ENCODE results near the gene SFMBT2. TPM values are rescaled to one million over a fixed set of nuclear protein-coding genes. Genes with fewer than 3 reads are reported as not detected.

SFMBT2 gene
- total and polyA plus RNA-seq, 4 donors, result 2.9 to 11.0 (median 6.5) TPM

- H3K4me1 ChIP-seq (ENCODE audit: control insufficient read depth in 5 of 5, insufficient read depth in 5 of 5, low read length in 5 of 5), result peaks cover 0 to 38% (median 7%) of the 10 kb centered on the region in 5 donors
- ATAC-seq (ENCODE audit: insufficient read depth, low FRiP score), result no peak
- peak overlapping the region in 1 of 2 donors; percentile 90 for H3K27ac ChIP-seq (ENCODE audit: low read depth in 1 of 2, low read length in 1 of 2)
- 1% methylated on average over 15 of the region's 15 CpGs for WGBS, 2 donors
- no peaks in the 10 kb centered on the region for H3K36me3 ChIP-seq (ENCODE audit: control insufficient read depth in 4 of 4, insufficient read depth in 4 of 4, low read length in 4 of 4)
- H3K9ac ChIP-seq (ENCODE audit: insufficient read depth in 1 of 2, low read length in 2 of 2), result peak overlapping the region in 1 of 2 donors; percentile 61
- peak in 1 of 3 donors; percentile 42 for DNase-seq
- peaks cover 0 to 59% (median 35%) of the 10 kb centered on the region in 3 donors for H3K27me3 ChIP-seq (ENCODE audit: control insufficient read depth in 3 of 3, insufficient read depth in 3 of 3, low read length in 2 of 3)
- peak overlapping the region; percentile 32 for H3K4me3 ChIP-seq
- TF ChIP-seq CTCF (IDR thresholded peaks at IDR 0.05; ENCODE audit: control extremely low read depth, extremely low read depth), result no peak
- H3K9me3 ChIP-seq (ENCODE audit: control insufficient read depth in 4 of 4, insufficient read depth in 3 of 4, low read length in 3 of 4), result peaks cover 0 to 3% (median 0%) of the 10 kb centered on the region in 4 donors
Measured at GRCh38 chr10:7409732-7410168, 1.1 kb downstream of the SFMBT2 start.

GRCh38 chr10:7409045-7409731 is 1.6 kb downstream of the SFMBT2 start:
- DNase-seq, result peak in 2 of 3 donors; percentile 42 to 57
- Histone ChIP-seq H3K4me3 (peak overlapping the region; percentile 32), H3K9me3 (ENCODE audit: control insufficient read depth in 4 of 4, insufficient read depth in 3 of 4, low read length in 3 of 4) (peaks cover 0 to 3% (median 0%) of the 10 kb centered on the region in 4 donors), H3K27me3 (ENCODE audit: control insufficient read depth in 3 of 3, insufficient read depth in 3 of 3, low read length in 2 of 3) (peaks cover 0 to 53% (median 30%) of the 10 kb centered on the region in 3 donors), H3K4me1 (ENCODE audit: control insufficient read depth in 5 of 5, insufficient read depth in 5 of 5, low read length in 5 of 5) (peaks cover 0 to 38% (median 7%) of the 10 kb centered on the region in 5 donors), H3K36me3 (ENCODE audit: control insufficient read depth in 4 of 4, insufficient read depth in 4 of 4, low read length in 4 of 4) (no peaks in the 10 kb centered on the region), H3K9ac (ENCODE audit: insufficient read depth in 1 of 2, low read length in 2 of 2) (no peak overlapping the region), H3K27ac (ENCODE audit: low read depth in 1 of 2, low read length in 1 of 2) (peak overlapping the region; percentile 37 to 90)
- 1% methylated on average over 37 to 38 of the region's 38 CpGs for WGBS, 2 donors
- no peak for ATAC-seq (ENCODE audit: insufficient read depth, low FRiP score)
- TF ChIP-seq CTCF (IDR thresholded peaks at IDR 0.05; ENCODE audit: control extremely low read depth, extremely low read depth), result no peak

GRCh38 chr10:7408291-7409044 is 2.4 kb downstream of the SFMBT2 start:
- DNase-seq (peak; percentile 76 to 82 (median 82)), ATAC-seq (ENCODE audit: insufficient read depth, low FRiP score) (no peak)
- peak overlapping the region; percentile 54 to 90 for H3K27ac ChIP-seq (ENCODE audit: low read depth in 1 of 2, low read length in 1 of 2)
- TF ChIP-seq CTCF (IDR thresholded peaks at IDR 0.05; ENCODE audit: control extremely low read depth, extremely low read depth), result peak; percentile 49
- no peaks in the 10 kb centered on the region for H3K36me3 ChIP-seq (ENCODE audit: control insufficient read depth in 4 of 4, insufficient read depth in 4 of 4, low read length in 4 of 4)
- H3K4me1 ChIP-seq (ENCODE audit: control insufficient read depth in 5 of 5, insufficient read depth in 5 of 5, low read length in 5 of 5), result peaks cover 0 to 38% (median 7%) of the 10 kb centered on the region in 5 donors
- WGBS, 2 donors, result 0 to 1% methylated on average over 65 of the region's 65 CpGs
- peaks cover 0 to 46% (median 23%) of the 10 kb centered on the region in 3 donors for H3K27me3 ChIP-seq (ENCODE audit: control insufficient read depth in 3 of 3, insufficient read depth in 3 of 3, low read length in 2 of 3)
- peak overlapping the region in 1 of 2 donors; percentile 74 for H3K9ac ChIP-seq (ENCODE audit: insufficient read depth in 1 of 2, low read length in 2 of 2)
- peaks cover 0 to 3% (median 0%) of the 10 kb centered on the region in 4 donors for H3K9me3 ChIP-seq (ENCODE audit: control insufficient read depth in 4 of 4, insufficient read depth in 3 of 4, low read length in 3 of 4)
- H3K4me3 ChIP-seq, result peak overlapping the region; percentile 5

Measured in lung (tissue), 12 donors.